DMS114 treated with DMSO at 0.1 percent for 48 hours (cell line): ENCODE results near the gene PSENEN.

Experiments
- DNase-seq: peaks from one replicate; lab custom pipeline; 2025; ENCODE audit not compliant: unreplicated experiment; lab: John Stamatoyannopoulos, UW

The PSENEN gene

GRCh38 chr19:35745328-35746086, at the start of gene PSENEN, which contains the start of gene U2AF1L4:
PSENEN (plus strand) TSS chr19:35745651; CDS start chr19:35745931, 280 bp downstream.
U2AF1L4 (minus strand) TSS chr19:35745418; CDS start chr19:35745391, 27 bp downstream.
- peak; percentile 98 for DNase-seq

GRCh38 chr19:35695895-35696422, 49.5 kb upstream of the PSENEN start:
- no peak for DNase-seq

- no peak for DNase-seq
Observed at GRCh38 chr19:35696835-35697234, 48.6 kb upstream of the PSENEN start.

- DNase-seq = peak; percentile 99
Observed at GRCh38 chr19:35702223-35703012, 43.0 kb upstream of the PSENEN start.

GRCh38 chr19:35703343-35703742, 42.1 kb upstream of the PSENEN start:
- no peak for DNase-seq

- DNase-seq = no peak
Observed at GRCh38 chr19:35704218-35704617, 41.2 kb upstream of the PSENEN start, which contains the start of gene ZBTB32. ZBTB32 (plus strand) TSS chr19:35704558; CDS start chr19:35714627, 10,069 bp downstream.

- no peak for DNase-seq
Observed at GRCh38 chr19:35708391-35708790, 37.1 kb upstream of the PSENEN start.

GRCh38 chr19:35710784-35711723, 34.4 kb upstream of the PSENEN start:
- DNase-seq = no peak

- DNase-seq = no peak
Observed at GRCh38 chr19:35712567-35713505, 32.6 kb upstream of the PSENEN start.

GRCh38 chr19:35713506-35713850, 32.0 kb upstream of the PSENEN start:
- no peak for DNase-seq

- no peak for DNase-seq
Observed at GRCh38 chr19:35713904-35714495, 31.5 kb upstream of the PSENEN start.

- no peak for DNase-seq
Observed at GRCh38 chr19:35714601-35715354, 30.7 kb upstream of the PSENEN start.

- DNase-seq = no peak
Observed at GRCh38 chr19:35715355-35715809, 30.1 kb upstream of the PSENEN start.

- no peak for DNase-seq
Observed at GRCh38 chr19:35715981-35716800, 29.3 kb upstream of the PSENEN start.

- DNase-seq = peak; percentile 65
Observed at GRCh38 chr19:35716801-35717664, 28.4 kb upstream of the PSENEN start.

- DNase-seq = peak; percentile 91
Observed at GRCh38 chr19:35717665-35718344, 27.6 kb upstream of the PSENEN start, which contains the start of gene KMT2B. KMT2B (plus strand) TSS chr19:35718003; CDS start chr19:35718019, 16 bp downstream.
